Tibial nerve (tissue), 4 donors: ENCODE results near the gene DNAJB1. TPM values are rescaled to one million over a fixed set of nuclear protein-coding genes. Genes with fewer than 3 reads are reported as not detected.

ENCODE experiments used
- DNase-seq, 2 donors: peaks; one replicate each; pipeline ENCODE4 v3.0.0-alpha.2; 2019; ENCODE audit warnings: low spot score in 2 of 2
- H3K27ac ChIP-seq, 4 donors: fragments of 200-600 bp; sonication (generic) in 3 of 4; one replicate each; pipeline ENCODE4 v1.5.1; 2017 to 2019; ENCODE audit warnings: mild to moderate bottlenecking in 1 of 4
- H3K27me3 ChIP-seq, 2 donors: fragments of 200-600 bp; sonication (generic) in 1 of 2; one replicate each; pipeline versions ENCODE4 v1.5.1 to v1.6.0; 2017 to 2019
- H3K36me3 ChIP-seq, 3 donors: fragments of 200-600 bp; sonication (generic); one replicate each; pipeline ENCODE4 v1.5.1; 2018 to 2019
- H3K4me1 ChIP-seq, 4 donors: fragments of 200-600 bp; sonication (generic) in 3 of 4; one replicate each; pipeline ENCODE4 v1.5.1; 2017 to 2019
- H3K4me3 ChIP-seq, 4 donors: fragments of 200-600 bp; sonication (generic) in 3 of 4; one replicate each; pipeline ENCODE4 v1.5.1; 2017 to 2019; ENCODE audit warnings: mild to moderate bottlenecking in 1 of 4, moderate library complexity in 1 of 4
- H3K9me3 ChIP-seq, 4 donors: fragments of 200-600 bp; sonication (generic) in 3 of 4; one replicate each; pipeline ENCODE4 v1.5.1; 2017 to 2019
- CTCF ChIP-seq, 5 experiments: fragments of 200-600 bp in 3 of 5; fragments of 450-650 bp in 2 of 5; sonication (generic) in 3 of 5; IDR thresholded peaks; one replicate each; pipeline ENCODE4 v1.5.1; 2016 to 2019; ENCODE audit warnings: antibody characterized with exemption in 5 of 5, mild to moderate bottlenecking in 3 of 5, moderate library complexity in 2 of 5
- EP300 ChIP-seq, 2 donors: sonication (generic); formaldehyde crosslinking; IDR thresholded peaks; one replicate each; pipeline ENCODE4 v1.6.1; 2017; ENCODE audit warnings: antibody characterized with exemption in 2 of 2, mild to moderate bottlenecking in 1 of 2
- POLR2A ChIP-seq, 2 donors: fragments of 450-650 bp; IDR thresholded peaks; one replicate each; pipeline ENCODE4 v1.6.1; 2017; ENCODE audit warnings: antibody characterized with exemption in 2 of 2, mild to moderate bottlenecking in 2 of 2, moderate library complexity in 2 of 2
- WGBS, 2 donors: methylation state at CpG; one replicate each; pipeline ENCODE4 v1.1.5; 2018; 5-methylcytosine and 5-hydroxymethylcytosine counted together
- total RNA-seq, 4 donors: library from RNA; depleted of rRNA; stranded (reverse); fragments of >200 nt; gene quantifications; one replicate each; pipeline ENCODE4 v1.1.0, GENCODE V29; 2016

DNAJB1 gene
- total RNA-seq, 4 donors from 2014 or later: 48.9 to 132 (median 73.9) TPM

- 72% methylated on average over 22 to 24 of the region's 24 CpGs for WGBS, 2 donors
- Histone ChIP-seq H3K4me3 (no peak overlapping the region), H3K27me3 (peaks cover 0 to 25% of the 10 kb centered on the region in 2 donors), H3K27ac (peak overlapping the region in 2 of 4 donors; percentile 33 to 67), H3K36me3 (peaks cover 0 to 61% (median 4%) of the 10 kb centered on the region in 3 donors), H3K4me1 (peaks cover 0 to 50% (median 17%) of the 10 kb centered on the region in 4 donors), H3K9me3 (no peaks in the 10 kb centered on the region)
- no peak for TF ChIP-seq CTCF (IDR thresholded peaks at IDR 0.05)
- TF ChIP-seq EP300 (IDR thresholded peaks at IDR 0.05): no peak
- no peak for TF ChIP-seq POLR2A (IDR thresholded peaks at IDR 0.05)
- no peak for DNase-seq
Measured at GRCh38 chr19:14478113-14478545, 40.1 kb downstream of the DNAJB1 start.

- 55 to 63% methylated on average over 10 of the region's 10 CpGs for WGBS, 2 donors
- Histone ChIP-seq H3K36me3 (peaks cover 0 to 55% (median 4%) of the 10 kb centered on the region in 3 donors), H3K27ac (peak overlapping the region in 2 of 4 donors; percentile 33 to 67), H3K27me3 (peaks cover 0 to 30% of the 10 kb centered on the region in 2 donors), H3K4me3 (no peak overlapping the region), H3K4me1 (peaks cover 0 to 56% (median 20%) of the 10 kb centered on the region in 4 donors), H3K9me3 (no peaks in the 10 kb centered on the region)
- TF ChIP-seq CTCF (IDR thresholded peaks at IDR 0.05): no peak
- TF ChIP-seq POLR2A (IDR thresholded peaks at IDR 0.05): no peak
- TF ChIP-seq EP300 (IDR thresholded peaks at IDR 0.05): no peak
- DNase-seq: no peak
Measured at GRCh38 chr19:14477418-14478112, 40.6 kb downstream of the DNAJB1 start.

GRCh38 chr19:14476673-14477401 is 41.4 kb downstream of the DNAJB1 start:
- Histone ChIP-seq H3K27me3 (peaks cover 0 to 34% of the 10 kb centered on the region in 2 donors), H3K27ac (peak overlapping the region in 1 of 4 donors; percentile 67), H3K9me3 (no peaks in the 10 kb centered on the region), H3K4me3 (no peak overlapping the region), H3K36me3 (peaks cover 0 to 48% (median 4%) of the 10 kb centered on the region in 3 donors), H3K4me1 (peaks cover 0 to 63% (median 25%) of the 10 kb centered on the region in 4 donors)
- 54 to 55% methylated on average over 26 of the region's 26 CpGs for WGBS, 2 donors
- DNase-seq: peak in 1 of 2 donors; percentile 63
- TF ChIP-seq EP300 (IDR thresholded peaks at IDR 0.05) (no peak), CTCF (IDR thresholded peaks at IDR 0.05) (no peak), POLR2A (IDR thresholded peaks at IDR 0.05) (no peak)

GRCh38 chr19:14476327-14476672 is 41.9 kb downstream of the DNAJB1 start:
- Histone ChIP-seq H3K27ac (peak overlapping the region in 1 of 4 donors; percentile 36), H3K9me3 (no peaks in the 10 kb centered on the region), H3K4me3 (no peak overlapping the region), H3K36me3 (peaks cover 0 to 48% (median 4%) of the 10 kb centered on the region in 3 donors), H3K4me1 (peaks cover 0 to 67% (median 26%) of the 10 kb centered on the region in 4 donors), H3K27me3 (peaks cover 0 to 34% of the 10 kb centered on the region in 2 donors)
- no peak for TF ChIP-seq EP300 (IDR thresholded peaks at IDR 0.05)
- TF ChIP-seq CTCF (IDR thresholded peaks at IDR 0.05): no peak
- TF ChIP-seq POLR2A (IDR thresholded peaks at IDR 0.05): no peak
- DNase-seq: no peak
- WGBS, 2 donors: 89 to 92% methylated on average over 7 of the region's 7 CpGs
